NCI-H1417 treated with DMSO at 0.1 percent for 48 hours (cell line): Measurements from ENCODE around the gene SORD.
"Not testable (repeated sequence)": the region's sequence is repeated elsewhere in the genome, so short reads cannot be mapped to it uniquely, and the experiment has no call there.

Experiments
- DNase-seq: peaks from one replicate; lab custom pipeline; 2025; lab: John Stamatoyannopoulos, UW

Gene SORD

DNA sequence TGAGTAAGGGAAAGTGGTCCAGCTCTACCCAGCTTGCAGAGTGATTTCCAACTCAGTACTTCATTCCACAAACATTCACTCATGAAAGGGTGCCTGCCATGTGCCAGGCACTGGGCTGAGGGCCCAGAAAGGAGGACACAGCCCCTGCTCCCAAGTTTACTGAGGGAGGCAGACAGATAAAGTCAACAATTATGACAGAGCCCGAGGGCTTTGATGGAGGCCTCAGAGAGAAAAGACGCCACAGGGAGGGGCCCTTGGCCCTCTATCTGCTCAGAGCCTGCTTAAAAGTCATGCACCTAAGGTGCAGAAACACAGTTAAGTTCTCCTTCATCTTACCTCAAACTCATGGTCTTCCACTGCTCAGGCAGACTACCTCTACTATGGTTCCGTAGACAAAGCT lies 1.7 kb downstream of the SORD start:
- not testable (repeated sequence) for DNase-seq

DNA sequence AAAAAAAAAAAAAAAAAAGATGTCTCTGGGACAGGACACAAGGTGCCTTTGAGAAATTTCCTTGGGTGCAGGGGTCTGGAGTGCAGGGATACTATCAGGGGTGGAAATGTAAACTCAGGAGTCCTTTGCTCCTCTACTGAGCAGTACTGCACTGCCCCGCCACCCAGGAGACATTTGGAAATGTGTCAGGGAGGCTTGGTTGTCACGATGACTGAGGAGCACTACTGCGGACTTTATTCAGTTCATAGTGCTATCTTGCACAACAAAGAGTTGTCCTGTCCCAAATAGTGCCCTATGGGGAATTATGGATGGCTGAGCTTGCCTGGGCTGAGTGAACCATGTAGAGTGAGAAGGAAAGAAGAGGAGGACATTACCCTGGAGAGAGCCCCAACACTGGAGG lies 2.6 kb downstream of the SORD start:
- not testable (repeated sequence) for DNase-seq

DNA sequence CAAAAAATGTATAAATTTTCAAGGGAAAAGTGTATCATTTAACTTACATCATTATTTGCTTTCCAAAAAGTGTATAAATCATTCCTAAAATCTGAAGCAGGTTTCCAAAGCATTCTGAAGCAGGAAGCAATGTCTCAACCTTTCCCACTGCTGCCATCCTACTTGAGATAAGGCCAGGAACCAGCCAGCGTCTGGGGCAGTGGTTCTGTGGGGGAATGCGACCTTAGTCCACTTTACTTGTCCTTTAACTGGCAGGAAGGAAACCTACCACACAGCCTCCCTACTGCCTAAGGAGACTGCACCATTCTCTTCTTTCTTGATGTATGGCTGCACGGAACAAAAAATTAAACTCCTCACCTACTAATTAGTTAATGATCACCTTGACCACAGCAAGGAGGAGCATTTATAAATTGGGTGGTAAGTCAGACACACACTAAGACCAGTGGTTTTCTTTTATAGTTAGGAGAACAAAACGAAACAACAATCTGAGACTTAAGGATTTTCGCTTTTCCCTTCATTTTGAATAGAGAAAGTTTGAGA lies 3.7 kb downstream of the SORD start:
- no peak for DNase-seq

DNA sequence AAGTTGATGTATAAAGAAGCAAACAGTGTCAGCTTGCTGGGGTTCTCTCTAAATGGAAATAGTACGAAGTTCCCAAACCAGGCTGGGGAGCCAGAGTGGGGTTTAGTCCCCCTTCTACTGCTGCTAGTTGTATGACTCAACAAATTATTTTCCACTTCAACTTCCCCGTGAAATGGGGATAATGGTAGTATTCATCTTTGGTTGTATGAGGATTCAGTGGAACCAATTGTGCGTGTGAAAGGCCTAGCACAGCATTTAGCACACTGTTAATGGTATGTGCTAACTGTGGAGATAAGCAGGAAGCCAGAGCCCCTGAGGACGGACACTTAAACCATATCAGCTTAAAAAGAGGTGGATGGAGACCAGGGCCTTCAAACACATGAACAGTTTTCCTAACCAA lies 4.2 kb downstream of the SORD start:
- DNase-seq = no peak

DNA sequence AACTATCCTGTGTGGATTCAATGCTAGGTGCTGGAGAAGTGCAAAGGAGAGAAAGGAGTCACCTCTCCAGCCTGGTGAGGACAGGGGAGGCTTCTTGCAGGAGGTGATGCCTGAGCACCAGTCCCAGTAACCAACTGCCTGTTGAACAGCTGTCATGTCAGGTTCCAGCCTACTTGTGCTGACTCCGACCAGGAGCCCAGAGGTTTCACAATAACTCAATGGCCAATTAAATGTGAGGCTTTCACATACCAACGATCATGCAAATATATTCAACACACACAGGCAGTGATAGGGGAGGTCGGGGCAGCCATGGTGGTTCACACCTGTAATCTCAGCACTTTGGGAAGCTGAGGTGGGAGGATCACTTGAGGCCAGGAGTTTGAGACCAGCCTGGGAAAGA lies 7.7 kb downstream of the SORD start:
- no peak for DNase-seq

DNA sequence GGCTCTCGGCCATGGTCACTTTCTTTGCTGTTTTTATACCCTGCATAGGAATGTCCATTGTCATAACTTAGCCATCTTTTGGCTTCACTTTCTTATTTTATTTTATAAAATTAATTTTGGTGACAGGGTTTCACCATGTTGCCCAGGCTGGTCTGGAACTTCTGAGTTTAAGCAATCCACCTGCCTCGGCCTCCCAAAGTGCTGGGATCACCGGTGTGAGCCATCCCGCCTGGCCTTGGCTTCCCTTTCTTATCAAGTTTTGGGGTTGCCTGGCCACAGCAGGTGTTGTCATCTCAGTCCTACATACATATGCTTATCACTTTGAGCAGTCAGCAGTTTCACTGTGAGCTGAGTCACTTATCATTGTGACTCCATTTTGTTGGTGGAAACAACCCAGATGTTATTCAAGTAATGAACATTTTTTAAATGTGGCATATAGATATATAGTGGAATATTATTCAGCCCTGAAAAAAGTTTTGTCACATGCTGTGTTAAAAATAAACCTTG lies 8.6 kb downstream of the SORD start:
- DNase-seq = not testable (repeated sequence)

DNA sequence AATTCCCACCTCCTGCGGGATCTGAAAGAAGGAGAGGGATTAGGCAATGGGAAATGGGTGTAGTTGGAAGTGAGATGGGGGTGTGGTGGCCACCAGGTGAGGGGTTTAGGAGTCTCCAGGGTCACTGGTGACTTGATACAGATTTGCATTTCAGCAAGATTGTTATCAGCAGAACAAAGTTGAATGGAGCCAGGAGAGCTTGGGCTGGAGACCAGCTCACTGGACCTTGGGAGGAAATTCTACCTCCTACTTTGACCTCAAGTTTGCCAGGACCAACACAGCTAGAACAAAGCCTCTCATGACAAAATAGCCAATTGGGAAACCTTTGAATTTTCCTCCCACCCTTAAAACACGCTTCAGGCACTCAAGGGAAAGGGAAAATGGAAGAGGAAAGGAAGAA lies 9.5 kb downstream of the SORD start:
- DNase-seq = not testable (repeated sequence)

DNA sequence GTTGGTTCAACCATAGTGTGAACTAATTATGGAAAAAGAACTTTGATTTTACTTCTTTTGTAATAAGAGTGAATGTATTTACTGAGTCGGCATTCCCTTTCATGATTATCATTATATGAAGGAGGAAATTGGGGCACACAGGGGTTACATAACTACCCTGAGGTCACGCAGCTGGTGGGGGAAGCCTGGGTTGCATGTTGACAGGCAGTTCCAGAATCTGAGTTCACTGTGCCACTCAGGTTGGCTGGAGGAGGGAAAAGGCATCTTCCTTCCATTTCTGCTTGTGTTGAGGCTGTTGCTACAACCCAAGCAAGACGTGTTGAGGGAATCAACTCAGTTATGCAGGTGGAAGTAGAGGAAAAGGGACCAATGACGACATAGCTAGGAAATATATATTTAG lies 11.1 kb downstream of the SORD start:
- not testable (repeated sequence) for DNase-seq

DNA sequence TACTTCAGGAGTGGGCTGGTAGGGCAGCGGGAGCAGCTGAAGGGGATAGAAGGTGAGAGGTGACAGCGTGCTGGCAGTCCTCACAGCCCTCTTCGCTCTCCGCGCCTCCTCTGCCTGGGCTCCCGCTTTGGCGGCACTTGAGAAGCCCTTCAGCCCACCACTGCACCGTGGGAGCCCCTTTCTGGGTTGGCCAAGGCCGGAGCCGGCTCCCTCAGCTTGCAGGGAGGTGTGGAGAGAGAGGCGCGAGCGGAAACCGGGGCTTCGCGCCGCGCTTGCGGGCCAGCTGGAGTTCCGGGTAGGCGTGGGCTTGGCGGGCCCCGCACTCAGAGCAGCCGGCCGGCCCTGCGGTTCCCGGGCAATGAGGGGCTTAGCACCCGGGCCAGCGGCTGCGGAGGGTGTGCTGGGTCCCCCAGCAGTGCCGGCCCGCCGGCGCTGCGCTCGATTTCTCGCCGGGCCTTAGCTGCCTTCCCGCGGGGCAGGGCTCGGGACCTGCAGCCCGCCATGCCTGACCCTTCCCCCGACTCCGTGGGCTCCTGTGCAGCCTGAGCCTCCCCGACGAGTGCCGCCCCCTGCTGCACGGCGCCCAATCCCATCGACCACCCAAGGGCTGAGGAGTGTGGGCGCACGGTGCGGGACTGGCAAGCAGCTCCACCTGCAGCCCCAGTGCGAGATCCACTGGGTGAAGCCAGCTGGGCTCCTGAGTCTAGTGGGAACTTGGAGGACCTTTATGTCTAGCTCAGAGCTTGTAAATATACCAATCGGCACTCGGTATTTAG lies 11.8 kb downstream of the SORD start:
- DNase-seq = not testable (repeated sequence)

DNA sequence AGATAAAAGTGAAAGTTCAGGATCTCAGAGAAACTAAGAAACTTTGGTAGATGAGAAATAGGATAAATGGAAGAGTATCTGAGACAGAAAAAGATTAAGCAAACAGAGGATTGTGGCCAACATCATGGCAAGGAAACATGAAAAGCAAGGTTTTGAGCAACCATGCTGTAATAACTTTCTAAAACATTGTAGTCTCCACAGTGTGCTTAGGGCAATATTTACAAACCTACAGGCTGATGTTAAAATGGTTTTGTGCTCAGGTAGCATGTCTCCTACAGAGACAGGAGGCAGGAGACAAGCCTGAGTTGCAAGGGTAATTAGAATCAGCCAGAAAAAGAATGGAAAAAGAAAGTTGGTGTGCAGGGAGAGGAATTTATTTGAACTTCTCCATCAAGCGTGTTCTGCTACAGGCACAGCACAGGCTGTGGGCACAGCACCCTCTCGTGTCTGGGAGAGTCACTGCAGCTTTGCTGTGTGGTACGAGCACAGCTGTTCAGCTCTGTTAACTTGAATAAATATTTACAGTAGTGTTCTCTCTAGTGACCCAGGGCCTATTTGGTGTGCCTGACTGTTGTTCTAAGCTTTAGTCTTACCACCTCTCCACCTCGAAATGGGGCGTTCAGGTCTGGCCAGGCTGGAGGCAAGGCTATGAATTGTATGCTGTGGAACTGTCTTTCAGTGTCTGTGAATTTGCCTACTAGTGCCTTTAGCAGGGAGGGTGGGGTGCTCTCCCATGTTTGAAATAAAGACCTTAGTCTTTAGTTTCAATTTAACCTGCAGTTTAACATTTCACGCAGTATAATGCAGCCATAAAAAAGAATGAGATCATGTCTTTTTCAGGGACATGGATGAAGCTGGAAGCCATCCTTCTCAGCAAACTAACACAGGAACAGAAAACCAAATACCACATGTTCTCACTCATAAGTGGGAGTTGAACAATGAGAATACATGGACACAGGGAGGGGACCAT lies 14.1 kb downstream of the SORD start:
- peak; percentile 2 for DNase-seq

DNA sequence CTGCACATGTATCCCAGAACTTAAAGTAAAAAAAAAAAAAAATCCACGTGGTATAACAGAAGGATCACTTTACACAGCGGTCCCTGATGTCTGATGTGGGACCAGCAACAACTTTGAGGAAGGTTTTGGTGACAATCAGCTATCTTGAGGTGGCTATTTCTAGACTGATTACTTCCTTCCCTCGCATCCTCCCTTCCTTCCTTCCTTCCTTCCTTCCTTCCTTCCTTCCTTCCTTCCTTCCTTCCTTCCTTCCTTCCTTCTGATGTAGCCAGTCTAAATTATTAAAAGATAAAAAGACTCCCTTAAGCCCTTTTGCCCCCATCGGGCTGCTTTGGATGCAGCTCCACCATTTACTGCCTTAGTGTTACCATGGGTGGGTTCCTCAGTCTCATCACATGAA lies 14.9 kb downstream of the SORD start:
- no peak for DNase-seq

DNA sequence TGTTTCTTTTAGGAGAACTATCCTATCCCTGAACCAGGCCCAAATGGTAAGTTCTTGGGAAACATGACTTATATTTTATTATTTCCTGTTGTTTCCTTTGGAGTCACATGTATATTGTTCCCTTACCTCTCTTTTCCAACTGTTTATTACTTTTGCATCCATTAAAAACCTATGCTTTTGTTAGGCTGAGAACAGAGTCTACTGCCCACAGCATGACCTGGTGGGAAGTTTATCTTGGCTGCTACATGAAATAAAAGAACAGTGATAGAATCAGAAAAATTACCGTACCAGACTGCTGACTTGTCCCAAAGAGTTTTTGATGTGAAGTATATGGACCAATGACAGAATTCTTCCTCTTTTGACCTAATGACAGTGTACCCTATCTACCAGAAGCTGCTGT lies 17.4 kb downstream of the SORD start:
- DNase-seq = not testable (repeated sequence)

DNA sequence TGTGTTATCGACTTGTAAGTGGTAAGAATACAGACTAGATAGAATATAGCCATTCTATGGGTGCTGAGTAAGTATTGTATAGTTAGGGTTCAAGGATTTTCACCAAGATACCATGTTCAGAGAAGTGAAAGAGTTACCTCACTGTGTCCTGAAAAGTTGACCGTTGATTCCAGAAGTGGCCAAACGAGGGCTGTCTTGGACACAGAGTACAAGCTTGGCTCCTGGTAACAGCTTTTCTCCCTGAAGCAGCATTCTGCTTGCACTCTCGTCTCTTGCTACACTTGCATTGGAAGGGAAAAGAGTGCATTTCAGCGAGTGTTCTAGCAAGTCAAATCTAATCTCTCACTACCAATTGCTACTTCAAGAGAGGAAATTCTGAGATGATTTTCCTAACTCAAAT lies 18.5 kb downstream of the SORD start:
- DNase-seq = not testable (repeated sequence)

DNA sequence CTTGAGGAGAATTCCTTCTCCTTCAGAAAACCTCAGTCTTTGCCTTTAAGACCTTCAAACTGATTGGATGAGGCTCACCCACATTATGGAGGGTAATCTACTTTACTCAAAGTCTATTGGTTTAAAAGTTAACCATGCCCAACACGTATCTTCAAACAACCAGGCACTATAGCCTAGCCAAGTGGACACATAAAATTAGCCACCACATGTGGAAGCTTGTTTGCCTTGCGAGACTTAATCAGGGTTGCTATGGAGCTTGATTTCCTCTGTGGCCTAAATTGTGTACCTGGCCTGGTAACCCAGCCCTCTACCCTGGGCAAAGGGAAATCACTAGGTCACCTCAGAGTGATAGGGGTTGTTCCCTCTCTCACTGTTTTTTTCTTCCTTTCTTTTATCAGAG lies 19.9 kb downstream of the SORD start:
- DNase-seq = not testable (repeated sequence)

DNA sequence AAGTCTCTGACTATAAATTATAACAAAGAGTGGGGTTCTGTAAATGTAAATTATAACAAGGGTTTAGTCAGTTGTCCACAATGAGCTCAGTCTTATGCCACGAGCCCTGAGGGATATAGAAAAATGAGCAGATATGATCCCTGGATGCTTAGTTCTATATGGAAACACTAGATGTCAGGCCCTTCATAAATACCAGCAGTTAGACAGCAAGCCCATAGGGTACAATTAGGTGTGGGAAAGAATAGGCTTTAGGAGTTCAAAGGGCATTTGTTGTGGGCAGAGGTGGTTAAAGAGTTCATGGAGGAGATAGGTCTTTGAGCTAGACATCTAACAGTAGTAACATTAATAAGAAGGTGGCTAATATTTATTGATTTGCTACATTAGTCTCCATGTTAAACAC lies 21.3 kb downstream of the SORD start:
- DNase-seq = not testable (repeated sequence)

DNA sequence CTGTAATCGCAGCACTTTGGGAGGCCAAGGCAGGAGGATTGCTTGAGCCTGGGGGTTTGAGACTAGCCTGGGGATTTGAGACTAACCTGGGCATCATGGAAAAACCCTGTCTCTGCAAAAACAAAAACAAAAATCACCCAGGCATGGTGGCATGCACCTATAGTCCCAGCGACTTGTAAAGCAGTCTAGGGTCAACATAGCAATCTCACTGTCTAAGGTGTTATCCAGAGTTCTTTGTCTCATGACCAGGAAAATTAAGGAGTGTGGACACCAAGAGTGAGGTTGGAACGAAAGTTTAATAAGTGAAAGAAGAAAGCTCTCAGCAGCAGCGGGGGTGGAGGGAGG lies 25.4 kb downstream of the SORD start:
- DNase-seq = not testable (repeated sequence)

DNA sequence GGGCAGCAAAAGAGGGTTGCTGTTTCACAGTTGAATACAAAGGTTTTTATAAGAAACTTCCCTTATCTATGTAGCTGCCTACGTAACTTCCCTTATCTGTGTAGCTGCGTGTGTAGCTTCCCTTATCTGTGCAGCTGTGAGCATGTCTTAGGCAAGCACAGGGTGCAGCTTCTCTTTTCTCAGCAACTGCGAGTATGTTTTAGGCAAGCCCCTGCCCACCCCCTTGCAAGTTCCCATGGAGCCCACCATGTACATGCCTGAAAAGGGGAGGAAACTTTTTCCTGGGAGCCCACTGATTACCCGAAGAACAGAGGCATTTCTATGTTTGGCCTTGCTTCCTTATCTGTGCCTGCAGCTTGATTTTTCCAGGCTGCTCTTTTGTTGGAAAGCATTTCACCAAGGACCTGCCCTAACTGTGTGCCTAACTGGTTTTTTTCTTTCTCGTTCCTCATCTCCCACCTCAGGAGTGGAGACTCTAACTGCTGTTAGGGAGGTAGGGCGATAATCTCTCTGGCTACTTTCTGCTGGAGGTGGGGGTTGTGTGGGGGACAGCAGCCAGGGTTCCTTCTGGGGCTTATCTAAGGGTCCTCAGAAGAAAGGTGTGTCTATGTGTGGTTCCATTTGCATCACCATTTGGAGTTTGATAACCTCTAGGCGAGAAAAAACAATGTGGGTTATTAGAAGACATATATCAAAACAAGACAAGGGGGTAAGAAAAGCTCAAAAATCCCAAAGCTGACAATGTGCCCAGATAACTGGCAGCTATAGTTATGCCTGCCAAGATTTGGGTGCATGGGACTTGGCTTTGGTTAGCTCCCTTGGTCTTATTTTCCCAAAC lies 26.0 kb downstream of the SORD start:
- no peak for DNase-seq

DNA sequence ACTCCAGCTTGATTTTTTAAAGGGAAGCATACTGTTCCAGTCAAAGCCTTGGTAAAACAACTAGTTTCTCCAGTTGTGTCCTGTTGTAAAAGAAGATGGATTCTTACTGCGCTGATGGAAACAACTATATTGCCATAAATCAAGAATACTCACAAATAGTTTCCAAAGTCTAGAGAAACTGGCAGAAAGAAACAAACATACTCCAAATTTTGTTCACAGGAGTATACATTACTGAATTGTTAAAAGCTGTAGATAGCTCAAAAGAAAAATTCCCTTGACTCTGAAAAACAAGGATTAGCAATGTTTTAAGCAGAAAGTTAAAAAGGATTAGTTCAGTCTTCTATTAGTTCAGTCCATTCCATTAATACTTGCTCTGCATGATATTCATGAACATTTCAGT lies 27.6 kb downstream of the SORD start:
- no peak for DNase-seq

DNA sequence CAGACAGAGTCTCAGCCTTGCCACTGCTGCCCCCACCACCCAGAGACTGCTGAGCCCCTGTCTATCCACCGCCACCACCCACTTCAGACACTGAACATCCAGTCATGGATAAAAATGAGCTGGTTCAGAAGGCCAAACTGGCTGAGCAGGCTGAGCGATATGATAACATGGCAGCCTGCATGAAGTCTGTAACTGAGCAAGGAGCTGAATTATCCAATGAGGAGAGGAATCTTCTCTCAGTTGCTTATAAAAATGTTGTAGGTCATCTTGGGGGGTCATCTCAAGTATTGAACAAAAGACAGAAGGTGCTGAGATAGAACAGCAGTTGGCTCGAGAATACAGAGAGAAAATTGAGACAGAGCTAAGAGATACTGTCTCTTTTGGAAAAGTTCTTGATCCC lies 29.7 kb downstream of the SORD start:
- DNase-seq = not testable (repeated sequence)

DNA sequence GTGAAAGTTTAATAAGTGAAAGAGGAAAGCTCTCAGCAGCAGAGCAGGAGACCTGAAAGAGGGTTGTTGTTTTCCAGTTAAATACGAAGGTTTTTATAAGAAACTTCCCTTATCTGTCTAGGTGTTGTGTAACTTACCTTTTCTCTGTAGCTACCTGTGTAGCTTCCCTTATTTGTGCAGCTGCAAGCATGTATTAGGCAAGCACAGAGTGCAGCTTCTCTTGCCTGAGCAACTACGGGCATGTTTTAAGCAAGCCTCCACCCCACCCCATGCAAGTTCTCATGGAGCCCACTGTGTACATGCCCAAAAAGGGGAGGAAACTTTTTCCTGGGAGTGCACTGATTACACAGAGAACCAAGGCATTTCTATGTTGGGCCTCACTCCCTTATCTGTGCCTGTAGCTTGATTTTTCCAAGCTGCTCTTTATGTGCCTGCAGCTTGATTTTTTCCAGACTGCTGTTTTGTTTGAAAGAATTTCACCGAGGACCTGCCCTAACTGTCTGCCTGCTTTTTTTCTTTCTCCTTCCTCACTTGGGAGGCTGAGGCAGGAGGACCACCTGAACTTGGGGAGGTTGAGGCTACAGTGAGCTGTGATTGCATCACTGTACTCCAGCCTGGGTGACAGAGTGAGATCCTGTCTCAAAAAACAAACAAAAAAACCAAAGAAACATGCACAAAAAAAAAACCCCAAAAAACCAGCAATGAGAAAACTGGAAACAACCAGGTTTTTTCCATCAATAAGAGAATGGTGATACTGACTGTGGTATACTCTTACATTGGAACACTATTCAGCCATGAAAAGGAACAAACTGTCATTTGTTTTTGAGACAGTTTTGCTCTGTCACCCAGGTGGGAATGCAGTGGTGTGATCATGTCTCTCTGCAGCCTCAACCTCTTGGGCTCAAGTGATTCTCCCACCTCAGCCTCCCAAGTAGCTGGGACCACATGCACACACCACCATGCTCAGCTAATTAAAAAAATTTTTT lies 36.0 kb downstream of the SORD start:
- DNase-seq = not testable (repeated sequence)
